Glomerular visceral epithelial cell (primary cell): ENCODE data around the gene NOL3.

Source experiments
- DNase-seq: peaks from one replicate; pipeline ENCODE4 v3.0.0-alpha.2; 2016; ENCODE audit errors: extremely low spot score

Gene NOL3

GRCh38 chr16:67170949-67171649 lies 761 bp downstream of the NOL3 start:
- DNase-seq, result no peak

DNA sequence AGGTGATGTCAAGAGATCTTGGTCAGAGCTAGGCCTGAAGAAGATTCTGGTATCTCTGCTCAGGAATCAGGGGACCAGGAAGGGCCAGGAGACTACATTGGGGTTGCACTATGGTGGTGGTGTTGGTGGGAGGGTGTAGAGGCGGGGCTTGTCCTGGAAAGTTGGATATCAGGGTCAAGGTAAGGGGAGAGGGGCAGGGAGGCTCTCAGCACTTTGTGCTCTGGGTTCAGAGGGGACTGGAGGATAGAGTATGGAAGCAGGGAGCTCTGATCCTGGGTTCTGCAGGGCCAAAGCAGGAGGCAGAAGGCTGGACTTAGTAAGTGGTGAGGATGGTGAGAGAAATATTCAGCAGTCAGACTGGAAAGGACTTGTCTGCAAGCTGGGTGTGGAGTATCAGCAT lies 3.0 kb downstream of the NOL3 start:
- no peak for DNase-seq

DNA sequence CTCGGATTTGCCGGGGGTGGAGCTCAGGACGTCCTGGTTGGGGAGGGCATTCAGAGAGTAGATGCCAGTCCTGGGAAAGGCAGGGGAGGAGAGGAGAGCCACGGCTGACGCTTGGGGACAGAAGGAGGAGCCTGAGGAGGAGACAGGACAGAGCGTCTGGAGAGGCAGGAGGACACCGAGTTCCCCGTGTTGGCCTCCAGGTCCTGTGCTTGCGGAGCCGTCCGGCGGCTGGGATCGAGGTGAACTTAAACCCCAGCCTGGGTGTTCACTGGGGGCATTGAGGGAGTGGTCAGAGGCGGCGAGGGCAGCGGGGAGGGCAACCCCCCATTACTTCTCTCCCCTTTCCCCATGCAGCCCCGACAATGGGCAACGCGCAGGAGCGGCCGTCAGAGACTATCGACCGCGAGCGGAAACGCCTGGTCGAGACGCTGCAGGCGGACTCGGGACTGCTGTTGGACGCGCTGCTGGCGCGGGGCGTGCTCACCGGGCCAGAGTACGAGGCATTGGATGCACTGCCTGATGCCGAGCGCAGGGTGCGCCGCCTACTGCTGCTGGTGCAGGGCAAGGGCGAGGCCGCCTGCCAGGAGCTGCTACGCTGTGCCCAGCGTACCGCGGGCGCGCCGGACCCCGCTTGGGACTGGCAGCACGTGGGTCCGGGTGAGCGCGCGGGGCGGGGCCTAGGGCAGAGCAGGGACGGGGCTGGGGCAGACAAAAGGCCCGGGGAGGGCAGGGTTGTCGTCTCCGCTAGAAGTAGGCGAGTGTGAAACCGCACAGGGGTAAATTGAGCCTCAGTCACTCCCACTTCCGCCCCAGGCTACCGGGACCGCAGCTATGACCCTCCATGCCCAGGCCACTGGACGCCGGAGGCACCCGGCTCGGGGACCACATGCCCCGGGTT lies 3.7 kb downstream of the NOL3 start:
- DNase-seq, result peak; percentile 87

GRCh38 chr16:67174706-67175231 lies 4.4 kb downstream of the NOL3 start:
- no peak for DNase-seq

DNA sequence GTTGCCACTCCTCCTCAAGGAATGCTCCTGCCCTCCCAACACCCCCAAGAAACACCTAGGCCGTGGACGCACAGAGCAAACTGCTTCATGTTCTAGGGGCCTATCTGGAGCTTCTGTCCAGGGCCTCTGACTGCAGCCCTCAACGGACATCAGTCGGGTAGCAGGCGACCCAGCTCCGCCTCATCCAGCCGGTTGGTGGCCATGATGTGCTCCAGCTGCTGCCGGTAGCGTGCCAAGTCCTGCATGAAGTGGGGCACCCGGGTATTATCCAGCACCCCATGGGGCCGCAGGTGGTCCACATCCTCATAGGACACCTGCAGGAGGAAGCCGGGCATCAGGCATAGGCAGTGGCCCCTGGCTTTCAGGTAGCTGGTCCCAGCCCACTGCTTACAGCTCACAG lies 6.3 kb downstream of the NOL3 start:
- DNase-seq, result no peak

DNA sequence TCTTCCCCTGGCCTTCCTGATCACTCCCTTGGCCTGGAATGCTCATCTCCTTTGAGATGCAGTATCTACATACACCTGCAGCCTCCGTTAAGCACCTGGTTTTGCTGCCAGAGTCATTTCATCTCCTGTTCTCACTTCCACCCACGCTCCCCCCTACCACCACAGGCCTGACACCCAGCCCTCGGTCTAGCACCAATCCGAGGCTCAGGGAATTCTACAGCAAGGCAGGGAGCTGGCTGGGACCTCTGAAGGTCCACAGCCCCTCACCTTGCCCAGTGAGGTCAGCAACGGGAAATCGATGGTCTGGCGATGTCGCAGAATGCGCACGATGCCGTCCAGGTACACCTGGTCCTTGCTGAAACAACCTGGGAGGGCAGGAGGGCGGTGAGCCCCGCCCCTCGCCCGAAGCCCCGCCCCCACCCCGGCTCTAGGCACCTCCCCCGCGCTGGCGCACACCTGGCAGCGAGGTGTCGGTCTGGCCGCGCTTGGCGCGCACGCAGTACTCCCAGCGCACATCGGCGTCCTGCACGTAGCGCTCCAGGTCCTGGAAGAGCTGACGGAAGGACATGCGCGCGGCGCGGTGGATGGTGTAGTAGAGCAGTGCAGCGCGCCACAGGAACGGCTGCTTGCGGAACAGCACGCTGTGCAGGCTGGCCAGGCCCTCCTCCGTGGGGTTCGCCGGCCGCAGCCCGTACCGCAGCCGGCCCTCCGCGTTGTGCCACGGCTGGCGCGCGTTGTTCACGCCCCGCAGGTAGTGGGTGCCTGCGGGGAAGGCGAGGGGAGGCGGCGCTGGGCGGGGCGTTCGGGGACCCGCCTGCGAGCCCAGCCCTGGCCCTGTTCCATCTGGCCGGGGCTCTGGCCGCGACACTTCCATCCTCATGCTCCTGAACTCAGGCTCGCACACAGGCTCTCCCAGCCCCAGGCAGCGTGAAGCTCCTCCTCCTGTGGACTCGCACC lies 7.7 kb downstream of the NOL3 start:
- no peak for DNase-seq

DNA sequence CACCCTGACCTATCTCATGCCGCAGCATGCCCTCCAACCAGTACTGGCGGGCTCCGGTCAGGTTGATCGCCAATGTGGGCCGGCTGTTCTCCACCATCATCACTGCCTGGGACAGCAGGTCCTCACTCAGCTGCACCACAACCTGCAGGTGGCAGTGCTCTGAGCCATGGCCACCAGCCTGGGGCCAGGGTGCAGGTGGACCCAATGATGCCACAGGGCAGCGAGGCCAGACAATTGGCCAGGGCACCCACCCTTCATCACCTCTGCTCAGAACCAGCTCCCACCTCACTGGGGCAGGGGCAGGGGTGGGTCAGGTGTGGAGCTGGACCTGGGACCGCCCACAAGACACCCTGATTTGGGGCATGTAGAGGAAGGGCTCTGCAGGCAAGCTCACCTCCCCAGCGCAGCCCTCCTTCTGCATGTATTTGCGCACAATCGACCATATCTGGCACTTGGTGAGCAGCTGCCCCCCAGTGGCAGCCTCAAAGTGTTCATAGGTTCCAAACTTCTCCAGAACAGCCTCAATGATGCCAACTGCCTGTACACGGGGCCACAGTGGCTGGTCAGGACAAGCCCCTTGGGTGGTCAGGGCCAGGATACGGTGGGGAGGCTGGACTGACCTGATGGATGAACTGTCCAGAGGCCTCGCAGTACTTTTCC lies 9.2 kb downstream of the NOL3 start:
- DNase-seq, result no peak

- no peak for DNase-seq
Observed at GRCh38 chr16:67180166-67180565, 9.8 kb downstream of the NOL3 start.

DNA sequence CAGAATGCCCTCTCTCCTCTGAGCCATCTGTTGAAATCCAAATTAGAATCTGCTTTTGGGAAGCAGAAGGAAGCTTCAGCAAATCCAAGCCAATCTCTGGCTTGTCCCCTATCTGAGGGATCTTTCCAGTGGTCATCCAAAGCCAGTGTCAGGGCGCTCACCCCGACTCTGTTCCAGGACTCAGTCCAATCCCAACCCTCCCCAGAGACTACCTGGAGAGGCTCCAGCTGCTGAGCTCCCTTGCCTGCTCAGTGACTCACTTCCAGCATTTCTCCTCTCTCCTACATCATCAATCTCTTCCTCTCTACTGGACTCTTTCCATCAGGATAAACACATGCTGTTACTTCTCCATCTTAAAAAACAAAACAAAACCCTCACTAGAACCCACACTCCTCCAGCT lies 11.0 kb downstream of the NOL3 start:
- peak; percentile 24 for DNase-seq

- DNase-seq, result no peak
Observed at GRCh38 chr16:67182288-67182687, 11.9 kb downstream of the NOL3 start.

DNA sequence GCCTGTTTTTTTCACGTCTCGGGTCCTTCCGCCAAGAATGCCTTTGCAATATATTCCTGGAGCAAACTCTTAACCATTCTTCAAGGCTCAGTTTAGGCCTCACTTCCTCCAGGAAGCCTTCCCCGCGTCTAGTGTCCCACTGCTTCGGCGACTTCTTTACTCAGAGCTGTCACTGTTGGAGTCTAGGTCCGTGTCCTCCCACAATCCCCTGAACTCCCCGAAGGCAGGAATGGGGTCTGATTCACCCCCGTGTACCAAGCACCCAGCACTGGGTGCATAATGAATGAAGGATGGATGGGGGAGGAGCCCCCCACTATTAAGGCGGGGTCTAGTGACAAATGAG lies 12.9 kb downstream of the NOL3 start:
- no peak for DNase-seq

DNA sequence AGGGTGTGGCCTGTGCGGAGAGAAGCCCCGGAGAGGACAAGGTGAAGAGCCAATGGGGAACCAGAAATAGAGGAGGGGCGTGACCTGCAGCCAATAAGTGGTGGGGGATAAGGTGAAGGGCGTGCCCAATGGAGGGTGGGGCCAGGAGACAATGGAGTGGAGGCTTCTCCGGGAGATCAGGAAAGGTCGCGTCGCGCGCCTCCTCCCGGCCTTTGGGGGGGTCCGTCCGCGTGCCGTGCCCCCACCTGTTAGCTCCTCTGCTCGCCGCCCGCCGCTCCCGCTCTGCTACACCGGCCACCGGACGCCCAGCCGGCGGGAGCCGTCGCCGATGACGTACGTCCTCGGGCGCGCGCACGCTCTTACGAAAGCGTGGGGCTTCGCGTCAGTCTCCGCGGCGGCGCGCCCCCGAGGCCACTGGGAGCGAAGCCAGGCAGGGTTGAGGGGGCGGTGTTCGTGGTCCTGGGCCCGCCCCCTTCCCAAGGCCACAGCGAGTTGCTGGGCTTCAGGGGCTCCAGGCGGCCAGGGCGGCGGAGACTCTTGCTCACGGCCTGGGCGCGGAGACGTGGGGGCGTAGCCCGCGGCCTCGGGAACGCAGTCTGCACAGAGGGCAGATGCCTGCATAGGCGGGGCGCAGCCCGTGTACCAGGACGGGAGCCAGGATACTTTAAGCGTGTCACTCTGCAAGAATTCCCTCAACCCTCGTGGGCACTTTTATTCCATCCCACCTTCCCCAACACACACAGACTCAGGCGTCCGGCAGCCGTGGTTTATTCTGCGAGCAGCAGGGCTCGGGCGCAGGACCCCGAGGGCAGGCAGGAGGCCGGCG lies 13.5 kb downstream of the NOL3 start, which contains the start of gene MATCAP1:
MATCAP1 (minus strand) TSS at position 337 of the 826 bp plus-strand sequence. CDS start 3,353 bp downstream, outside the sequence.
- peak; percentile 95 for DNase-seq

- no peak for DNase-seq
Observed at GRCh38 chr16:67184453-67184994, 14.2 kb downstream of the NOL3 start.

GRCh38 chr16:67184995-67185650 lies 14.8 kb downstream of the NOL3 start:
- peak; percentile 88 for DNase-seq

GRCh38 chr16:67185651-67186134 lies 15.4 kb downstream of the NOL3 start:
- no peak for DNase-seq

DNA sequence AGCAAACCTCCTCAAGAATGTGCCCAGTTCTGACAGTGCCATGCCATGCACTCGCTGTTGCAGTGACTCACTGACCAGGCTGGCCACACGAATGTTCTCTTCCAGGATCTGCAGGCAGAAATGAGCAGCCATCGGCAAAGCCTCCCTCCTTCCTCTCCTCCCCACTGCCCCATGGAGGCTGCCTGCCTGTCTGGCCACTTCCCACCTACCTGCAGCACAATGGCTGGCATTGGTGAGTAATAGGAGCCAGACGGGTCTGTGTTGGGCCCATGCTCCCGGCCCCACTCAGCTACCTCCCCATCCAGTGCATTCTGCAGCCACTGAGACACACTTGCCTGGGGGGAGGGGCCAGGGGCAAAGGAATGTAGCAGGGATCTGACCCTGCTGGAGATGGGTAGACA lies 16.2 kb downstream of the NOL3 start:
- peak; percentile 83 for DNase-seq

DNA sequence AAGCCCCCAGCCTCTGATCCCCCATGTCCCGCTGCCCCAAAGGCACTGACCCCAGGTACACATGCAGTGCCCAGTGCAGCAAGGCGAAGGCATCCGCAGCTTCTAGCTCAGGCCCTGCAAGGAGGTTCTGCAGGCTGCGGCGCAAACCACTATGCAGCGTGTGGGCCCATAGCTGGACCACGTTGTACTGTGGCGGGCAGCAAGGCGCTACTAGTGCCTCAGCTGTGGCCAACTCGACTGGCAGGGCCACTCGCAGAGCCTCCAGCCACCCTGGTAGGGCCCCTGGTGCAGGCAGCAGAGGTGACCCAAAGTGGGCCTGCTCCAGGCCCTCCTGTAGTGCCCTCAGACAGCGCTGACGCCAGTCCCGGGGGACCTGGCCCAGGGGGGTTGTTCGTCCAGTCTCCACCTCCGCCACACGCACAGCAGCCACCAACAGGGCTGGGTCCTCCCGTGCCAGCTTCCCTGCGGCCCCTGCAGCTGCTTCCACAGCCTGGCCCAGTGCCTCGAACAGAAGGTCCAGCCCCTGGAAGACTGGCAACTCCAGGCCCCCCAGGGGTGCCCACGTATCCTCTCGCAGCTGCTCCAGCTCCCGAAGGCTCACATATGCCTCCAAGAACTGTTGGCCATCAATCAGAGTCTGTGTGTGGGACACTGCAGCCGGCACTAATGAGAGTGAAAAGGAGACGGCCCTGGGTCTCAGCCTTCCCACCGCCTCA lies 17.0 kb downstream of the NOL3 start:
- DNase-seq, result no peak

DNA sequence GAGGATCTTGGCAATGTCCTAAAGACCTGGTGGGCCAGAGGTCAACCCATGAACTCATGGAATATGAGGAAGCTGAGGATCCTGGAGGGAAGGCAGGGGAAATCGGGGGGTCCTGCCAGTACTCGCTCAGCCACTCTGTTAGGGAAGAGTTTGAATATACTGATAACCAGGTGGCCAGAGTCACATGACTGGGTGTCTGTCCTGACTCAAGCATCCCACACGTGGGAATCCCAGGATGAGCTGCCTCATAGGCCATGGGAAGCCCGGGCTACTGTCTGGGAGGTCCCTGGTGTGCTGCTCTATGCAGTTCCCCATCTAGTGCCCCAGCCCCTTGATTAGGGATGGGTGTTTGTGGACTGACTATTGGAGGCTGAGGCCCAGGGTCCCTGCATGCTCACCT lies 18.0 kb downstream of the NOL3 start:
- no peak for DNase-seq

GRCh38 chr16:67188798-67189197 lies 18.5 kb downstream of the NOL3 start:
- DNase-seq, result no peak
